Measurements from ENCODE around the gene CD40. TPM values are rescaled to one million over a fixed set of nuclear protein-coding genes. Genes with fewer than 3 reads are reported as not detected.

The CD40 gene
- total RNA-seq, 1 donor from 2014 or later = 3.7 TPM

DNA sequence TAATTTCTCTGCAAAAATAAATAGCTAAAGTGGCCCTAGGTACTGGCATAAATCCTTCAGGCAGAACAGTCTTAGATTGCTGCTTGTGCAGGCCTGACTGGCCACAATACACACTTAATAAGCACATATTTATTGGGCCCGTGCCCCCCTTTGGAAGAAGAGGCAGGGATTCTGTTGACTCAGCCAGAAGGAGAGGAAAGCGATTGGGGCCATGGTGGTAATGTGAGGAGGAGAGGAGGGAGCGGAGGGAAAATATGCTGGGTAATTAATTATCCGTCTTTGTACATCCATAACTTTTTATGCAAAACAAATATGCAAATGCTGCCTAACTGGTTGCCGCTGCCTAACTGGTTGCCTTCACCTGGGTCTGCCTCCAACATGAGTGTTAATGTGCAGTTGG, 36.2 kb downstream of the CD40 start:
- no peaks in the 10 kb centered on the region for H3K36me3 ChIP-seq (ENCODE audit: control insufficient read depth in 3 of 3, insufficient read depth in 3 of 3, low read length in 3 of 3)
- peaks cover 9 to 43% (median 25%) of the 10 kb centered on the region in 3 donors for H3K27me3 ChIP-seq (ENCODE audit: control insufficient read depth in 3 of 3, insufficient read depth in 3 of 3, low read length in 3 of 3)

GRCh38 chr20:46154796-46155195, 36.7 kb downstream of the CD40 start:
- Histone ChIP-seq H3K27me3 (ENCODE audit: control insufficient read depth in 3 of 3, insufficient read depth in 3 of 3, low read length in 3 of 3) (peaks cover 13 to 43% (median 25%) of the 10 kb centered on the region in 3 donors), H3K4me1 (ENCODE audit: control insufficient read depth in 3 of 3, insufficient read depth in 3 of 3, low read length in 3 of 3) (no peaks in the 10 kb centered on the region), H3K9ac (ENCODE audit: low read depth in 1 of 3, low read length in 3 of 3) (no peak overlapping the region), H3K4me3 (ENCODE audit: low read length in 3 of 3) (no peak overlapping the region), H3K27ac (ENCODE audit: low read depth, low read length) (no peak overlapping the region), H3K9me3 (ENCODE audit: control insufficient read depth in 3 of 3, low read length in 3 of 3) (no peaks in the 10 kb centered on the region), H3K36me3 (ENCODE audit: control insufficient read depth in 3 of 3, insufficient read depth in 3 of 3, low read length in 3 of 3) (no peaks in the 10 kb centered on the region)

More for the DNA sequence above, 36.2 kb downstream of the CD40 start:
- no peak overlapping the region for H3K9ac ChIP-seq (ENCODE audit: low read depth in 1 of 3, low read length in 3 of 3)
- no peak overlapping the region for H3K27ac ChIP-seq (ENCODE audit: low read depth, low read length)
- H3K4me3 ChIP-seq (ENCODE audit: low read length in 3 of 3) = no peak overlapping the region
- no peaks in the 10 kb centered on the region for H3K4me1 ChIP-seq (ENCODE audit: control insufficient read depth in 3 of 3, insufficient read depth in 3 of 3, low read length in 3 of 3)
- H3K9me3 ChIP-seq (ENCODE audit: control insufficient read depth in 3 of 3, low read length in 3 of 3) = no peaks in the 10 kb centered on the region

DNA sequence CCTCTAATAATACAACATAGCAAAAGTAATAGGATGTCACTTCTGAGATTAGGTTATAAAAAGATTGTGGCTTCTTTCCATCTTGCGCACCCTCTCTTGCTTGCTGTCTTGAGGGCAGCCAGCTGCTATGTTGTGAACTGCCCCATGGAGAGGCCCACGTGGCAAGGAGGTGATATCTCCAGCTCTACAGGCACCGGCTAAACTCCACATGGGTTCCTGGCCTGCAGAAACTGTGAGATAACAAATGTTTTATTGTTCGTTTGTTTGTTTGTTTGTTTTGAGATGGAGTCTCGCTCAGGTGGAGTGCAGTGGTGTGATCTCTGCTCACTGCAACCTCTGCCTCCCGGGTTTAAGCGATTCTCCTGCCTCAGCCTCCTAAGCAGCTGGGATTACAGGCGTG, 38.0 kb downstream of the CD40 start:
- Histone ChIP-seq H3K27me3 (ENCODE audit: control insufficient read depth in 3 of 3, insufficient read depth in 3 of 3, low read length in 3 of 3) (peaks cover 21 to 48% (median 35%) of the 10 kb centered on the region in 3 donors), H3K4me1 (ENCODE audit: control insufficient read depth in 3 of 3, insufficient read depth in 3 of 3, low read length in 3 of 3) (no peaks in the 10 kb centered on the region), H3K4me3 (ENCODE audit: low read length in 3 of 3) (no peak overlapping the region), H3K27ac (ENCODE audit: low read depth, low read length) (no peak overlapping the region), H3K36me3 (ENCODE audit: control insufficient read depth in 3 of 3, insufficient read depth in 3 of 3, low read length in 3 of 3) (no peaks in the 10 kb centered on the region), H3K9me3 (ENCODE audit: control insufficient read depth in 3 of 3, low read length in 3 of 3) (no peaks in the 10 kb centered on the region), H3K9ac (ENCODE audit: low read depth in 1 of 3, low read length in 3 of 3) (no peak overlapping the region)

DNA sequence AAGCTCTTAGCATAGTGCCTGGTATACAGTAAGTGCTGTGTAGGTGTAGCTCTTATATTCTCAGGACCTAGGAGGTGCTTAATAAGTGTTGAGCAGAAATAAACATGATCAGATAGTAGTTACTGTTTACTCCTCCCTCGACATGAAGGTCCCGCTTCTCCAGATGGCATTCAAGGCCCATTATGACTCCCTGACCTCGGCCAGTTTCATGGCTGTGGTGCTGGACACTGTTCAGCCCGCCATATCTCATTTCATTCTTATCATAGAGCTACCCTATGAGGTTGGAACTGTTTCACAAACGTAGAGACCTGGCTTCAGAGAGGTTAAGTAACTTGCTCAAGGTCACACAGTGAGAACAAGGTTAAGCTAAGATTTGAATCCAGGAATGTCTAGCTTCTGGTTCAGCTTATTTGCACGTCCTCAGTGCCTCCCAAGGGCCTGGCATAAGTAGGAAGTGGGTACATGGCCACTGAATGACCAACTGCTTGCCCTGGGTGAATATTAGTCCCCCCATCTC, 39.0 kb downstream of the CD40 start:
- Histone ChIP-seq H3K27ac (ENCODE audit: low read depth, low read length) (no peak overlapping the region), H3K36me3 (ENCODE audit: control insufficient read depth in 3 of 3, insufficient read depth in 3 of 3, low read length in 3 of 3) (no peaks in the 10 kb centered on the region), H3K4me3 (ENCODE audit: low read length in 3 of 3) (no peak overlapping the region), H3K4me1 (ENCODE audit: control insufficient read depth in 3 of 3, insufficient read depth in 3 of 3, low read length in 3 of 3) (no peaks in the 10 kb centered on the region), H3K27me3 (ENCODE audit: control insufficient read depth in 3 of 3, insufficient read depth in 3 of 3, low read length in 3 of 3) (peaks cover 28 to 50% (median 29%) of the 10 kb centered on the region in 3 donors), H3K9ac (ENCODE audit: low read depth in 1 of 3, low read length in 3 of 3) (no peak overlapping the region), H3K9me3 (ENCODE audit: control insufficient read depth in 3 of 3, low read length in 3 of 3) (no peaks in the 10 kb centered on the region)

DNA sequence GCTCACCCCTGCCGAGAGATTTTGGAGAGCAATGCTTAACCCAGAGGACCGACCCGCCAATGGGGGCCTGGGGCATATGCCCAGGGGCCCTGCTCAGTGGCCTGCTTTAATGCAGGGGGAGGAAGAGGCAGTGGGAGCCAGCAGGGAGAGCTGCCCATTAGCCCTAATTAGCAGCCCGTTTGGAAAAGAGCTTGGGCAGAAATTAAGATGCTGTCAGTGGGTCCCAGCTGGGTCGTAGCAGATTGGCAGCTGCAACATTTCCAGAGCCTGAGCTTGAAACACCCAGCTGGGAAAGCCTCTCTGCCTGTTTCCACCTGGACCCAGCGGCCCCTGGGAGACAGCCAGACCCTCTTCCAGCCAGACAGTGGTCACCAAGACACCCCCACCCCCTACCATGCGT, 39.5 kb downstream of the CD40 start:
- peaks cover 28 to 48% (median 30%) of the 10 kb centered on the region in 3 donors for H3K27me3 ChIP-seq (ENCODE audit: control insufficient read depth in 3 of 3, insufficient read depth in 3 of 3, low read length in 3 of 3)
- no peaks in the 10 kb centered on the region for H3K4me1 ChIP-seq (ENCODE audit: control insufficient read depth in 3 of 3, insufficient read depth in 3 of 3, low read length in 3 of 3)
- H3K9ac ChIP-seq (ENCODE audit: low read depth in 1 of 3, low read length in 3 of 3) = no peak overlapping the region
- H3K36me3 ChIP-seq (ENCODE audit: control insufficient read depth in 3 of 3, insufficient read depth in 3 of 3, low read length in 3 of 3) = no peaks in the 10 kb centered on the region
- no peak overlapping the region for H3K27ac ChIP-seq (ENCODE audit: low read depth, low read length)
- H3K4me3 ChIP-seq (ENCODE audit: low read length in 3 of 3) = no peak overlapping the region
- no peaks in the 10 kb centered on the region for H3K9me3 ChIP-seq (ENCODE audit: control insufficient read depth in 3 of 3, low read length in 3 of 3)

DNA sequence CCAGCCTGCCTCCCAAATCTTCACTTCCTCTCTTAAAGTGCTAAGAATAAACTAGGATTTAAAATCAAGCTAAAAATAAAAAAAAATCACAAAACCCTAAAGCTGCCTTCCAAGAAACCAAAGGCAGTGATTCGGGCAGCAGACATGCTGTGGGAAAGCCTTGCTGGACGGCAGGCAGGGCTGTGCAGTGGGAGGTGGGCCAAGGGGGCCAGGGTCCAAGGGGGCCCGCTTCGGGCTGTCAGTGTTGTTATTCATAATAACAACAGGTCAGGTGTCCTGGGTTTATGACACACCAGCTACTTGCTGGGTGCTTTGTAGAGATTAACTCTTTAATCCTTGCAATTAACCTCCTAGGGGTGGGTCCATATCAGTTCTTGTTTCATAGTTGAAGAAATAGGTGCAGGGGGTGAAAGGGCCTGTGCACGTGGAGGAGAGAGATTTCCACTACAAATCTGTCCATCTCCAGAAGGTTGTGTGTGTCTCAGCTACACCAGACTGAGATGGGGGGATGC, 40.4 kb downstream of the CD40 start:
- Histone ChIP-seq H3K27ac (ENCODE audit: low read depth, low read length) (no peak overlapping the region), H3K36me3 (ENCODE audit: control insufficient read depth in 3 of 3, insufficient read depth in 3 of 3, low read length in 3 of 3) (no peaks in the 10 kb centered on the region), H3K9ac (ENCODE audit: low read depth in 1 of 3, low read length in 3 of 3) (no peak overlapping the region), H3K27me3 (ENCODE audit: control insufficient read depth in 3 of 3, insufficient read depth in 3 of 3, low read length in 3 of 3) (peaks cover 25 to 43% (median 31%) of the 10 kb centered on the region in 3 donors), H3K9me3 (ENCODE audit: control insufficient read depth in 3 of 3, low read length in 3 of 3) (no peaks in the 10 kb centered on the region), H3K4me1 (ENCODE audit: control insufficient read depth in 3 of 3, insufficient read depth in 3 of 3, low read length in 3 of 3) (no peaks in the 10 kb centered on the region), H3K4me3 (ENCODE audit: low read length in 3 of 3) (no peak overlapping the region)

- Histone ChIP-seq H3K9me3 (ENCODE audit: control insufficient read depth in 3 of 3, low read length in 3 of 3) (no peaks in the 10 kb centered on the region), H3K9ac (ENCODE audit: low read depth in 1 of 3, low read length in 3 of 3) (no peak overlapping the region), H3K4me1 (ENCODE audit: control insufficient read depth in 3 of 3, insufficient read depth in 3 of 3, low read length in 3 of 3) (no peaks in the 10 kb centered on the region), H3K36me3 (ENCODE audit: control insufficient read depth in 3 of 3, insufficient read depth in 3 of 3, low read length in 3 of 3) (no peaks in the 10 kb centered on the region), H3K27me3 (ENCODE audit: control insufficient read depth in 3 of 3, insufficient read depth in 3 of 3, low read length in 3 of 3) (peaks cover 31 to 40% (median 32%) of the 10 kb centered on the region in 3 donors), H3K4me3 (ENCODE audit: low read length in 3 of 3) (no peak overlapping the region), H3K27ac (ENCODE audit: low read depth, low read length) (no peak overlapping the region)
Observed at GRCh38 chr20:46159101-46159897, 41.2 kb downstream of the CD40 start.

- no peaks in the 10 kb centered on the region for H3K36me3 ChIP-seq (ENCODE audit: control insufficient read depth in 3 of 3, insufficient read depth in 3 of 3, low read length in 3 of 3)
- no peaks in the 10 kb centered on the region for H3K4me1 ChIP-seq (ENCODE audit: control insufficient read depth in 3 of 3, insufficient read depth in 3 of 3, low read length in 3 of 3)
- H3K9me3 ChIP-seq (ENCODE audit: control insufficient read depth in 3 of 3, low read length in 3 of 3) = no peaks in the 10 kb centered on the region
- no peak overlapping the region for H3K4me3 ChIP-seq (ENCODE audit: low read length in 3 of 3)
- H3K9ac ChIP-seq (ENCODE audit: low read depth in 1 of 3, low read length in 3 of 3) = no peak overlapping the region
- H3K27me3 ChIP-seq (ENCODE audit: control insufficient read depth in 3 of 3, insufficient read depth in 3 of 3, low read length in 3 of 3) = peaks cover 35 to 38% (median 35%) of the 10 kb centered on the region in 3 donors
- no peak overlapping the region for H3K27ac ChIP-seq (ENCODE audit: low read depth, low read length)
Observed at GRCh38 chr20:46160661-46161060, 42.5 kb downstream of the CD40 start.

GRCh38 chr20:46161921-46162320, 43.8 kb downstream of the CD40 start:
- Histone ChIP-seq H3K4me3 (ENCODE audit: low read length in 3 of 3) (no peak overlapping the region), H3K4me1 (ENCODE audit: control insufficient read depth in 3 of 3, insufficient read depth in 3 of 3, low read length in 3 of 3) (no peaks in the 10 kb centered on the region), H3K9me3 (ENCODE audit: control insufficient read depth in 3 of 3, low read length in 3 of 3) (no peaks in the 10 kb centered on the region), H3K36me3 (ENCODE audit: control insufficient read depth in 3 of 3, insufficient read depth in 3 of 3, low read length in 3 of 3) (no peaks in the 10 kb centered on the region), H3K27ac (ENCODE audit: low read depth, low read length) (no peak overlapping the region), H3K27me3 (ENCODE audit: control insufficient read depth in 3 of 3, insufficient read depth in 3 of 3, low read length in 3 of 3) (peaks cover 31 to 35% (median 35%) of the 10 kb centered on the region in 3 donors), H3K9ac (ENCODE audit: low read depth in 1 of 3, low read length in 3 of 3) (no peak overlapping the region)

DNA sequence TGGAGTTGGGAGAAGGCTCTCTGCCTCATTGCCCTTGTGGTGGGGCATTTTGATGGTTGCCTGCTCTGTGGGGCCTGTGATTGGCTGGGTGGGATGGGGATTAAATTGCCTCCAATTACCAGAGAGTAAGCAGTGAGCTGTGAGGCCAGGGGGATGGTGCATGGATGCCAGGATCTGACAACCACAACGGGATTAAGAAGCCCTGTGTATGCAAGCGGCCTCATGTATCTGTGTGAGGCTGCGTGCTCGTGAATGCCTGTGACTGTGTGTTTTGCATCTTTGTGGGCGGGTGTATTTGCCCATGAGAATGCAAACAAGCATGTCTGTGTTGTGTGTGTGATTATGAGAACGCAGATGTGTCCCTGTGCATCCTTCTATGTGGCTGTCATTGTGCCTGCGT, 46.1 kb downstream of the CD40 start:
- H3K36me3 ChIP-seq (ENCODE audit: control insufficient read depth in 3 of 3, insufficient read depth in 3 of 3, low read length in 3 of 3) = no peaks in the 10 kb centered on the region
- H3K27ac ChIP-seq (ENCODE audit: low read depth, low read length) = no peak overlapping the region
- H3K27me3 ChIP-seq (ENCODE audit: control insufficient read depth in 3 of 3, insufficient read depth in 3 of 3, low read length in 3 of 3) = peaks cover 28 to 34% (median 29%) of the 10 kb centered on the region in 3 donors
- H3K4me3 ChIP-seq (ENCODE audit: low read length in 3 of 3) = no peak overlapping the region
- H3K4me1 ChIP-seq (ENCODE audit: control insufficient read depth in 3 of 3, insufficient read depth in 3 of 3, low read length in 3 of 3) = no peaks in the 10 kb centered on the region
- H3K9me3 ChIP-seq (ENCODE audit: control insufficient read depth in 3 of 3, low read length in 3 of 3) = no peaks in the 10 kb centered on the region
- H3K9ac ChIP-seq (ENCODE audit: low read depth in 1 of 3, low read length in 3 of 3) = no peak overlapping the region
